ENCODE data around the gene UBE4B. TPM values are rescaled to one million over a fixed set of nuclear protein-coding genes. Genes with fewer than 3 reads are reported as not detected.

Gene UBE4B
- total RNA-seq, 1 donor from 2014 or later = 47.1 TPM

DNA sequence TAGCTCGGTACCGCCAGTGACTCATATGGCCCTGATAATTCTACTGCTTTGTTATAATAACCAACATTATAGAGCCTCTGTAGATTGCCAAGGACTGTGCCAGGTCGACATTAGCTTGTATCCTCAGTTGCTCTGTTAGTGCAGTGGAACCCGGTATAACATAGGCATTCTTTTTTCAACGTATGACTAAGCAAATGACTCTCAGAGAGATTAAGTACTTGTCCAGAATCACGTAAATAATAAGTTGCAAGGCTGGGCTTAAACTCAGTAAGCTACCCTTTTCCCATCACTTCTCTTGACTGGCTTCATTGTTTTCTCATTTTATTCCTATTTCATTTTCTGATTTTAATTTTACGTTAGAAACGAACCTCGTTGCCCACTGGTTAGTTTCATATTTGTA is 85.1 kb downstream of the UBE4B start:
- Histone ChIP-seq H3K27me3 (ENCODE audit: control insufficient read depth, insufficient read depth, low read length) (no peaks in the 10 kb centered on the region), H3K4me3 (ENCODE audit: low read depth, low read length) (no peak overlapping the region), H3K36me3 (ENCODE audit: control insufficient read depth, insufficient read depth, low read length) (no peaks in the 10 kb centered on the region)
- DNase-seq (ENCODE audit: low read depth) = no peak
- TF ChIP-seq, protein P1, sequence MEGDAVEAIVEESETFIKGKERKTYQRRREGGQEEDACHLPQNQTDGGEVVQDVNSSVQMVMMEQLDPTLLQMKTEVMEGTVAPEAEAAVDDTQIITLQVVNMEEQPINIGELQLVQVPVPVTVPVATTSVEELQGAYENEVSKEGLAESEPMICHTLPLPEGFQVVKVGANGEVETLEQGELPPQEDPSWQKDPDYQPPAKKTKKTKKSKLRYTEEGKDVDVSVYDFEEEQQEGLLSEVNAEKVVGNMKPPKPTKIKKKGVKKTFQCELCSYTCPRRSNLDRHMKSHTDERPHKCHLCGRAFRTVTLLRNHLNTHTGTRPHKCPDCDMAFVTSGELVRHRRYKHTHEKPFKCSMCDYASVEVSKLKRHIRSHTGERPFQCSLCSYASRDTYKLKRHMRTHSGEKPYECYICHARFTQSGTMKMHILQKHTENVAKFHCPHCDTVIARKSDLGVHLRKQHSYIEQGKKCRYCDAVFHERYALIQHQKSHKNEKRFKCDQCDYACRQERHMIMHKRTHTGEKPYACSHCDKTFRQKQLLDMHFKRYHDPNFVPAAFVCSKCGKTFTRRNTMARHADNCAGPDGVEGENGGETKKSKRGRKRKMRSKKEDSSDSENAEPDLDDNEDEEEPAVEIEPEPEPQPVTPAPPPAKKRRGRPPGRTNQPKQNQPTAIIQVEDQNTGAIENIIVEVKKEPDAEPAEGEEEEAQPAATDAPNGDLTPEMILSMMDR (IDR thresholded peaks at IDR 0.05; ENCODE audit: insufficient read depth, low read length, poor library complexity, severe bottlenecking) = no peak

DNA sequence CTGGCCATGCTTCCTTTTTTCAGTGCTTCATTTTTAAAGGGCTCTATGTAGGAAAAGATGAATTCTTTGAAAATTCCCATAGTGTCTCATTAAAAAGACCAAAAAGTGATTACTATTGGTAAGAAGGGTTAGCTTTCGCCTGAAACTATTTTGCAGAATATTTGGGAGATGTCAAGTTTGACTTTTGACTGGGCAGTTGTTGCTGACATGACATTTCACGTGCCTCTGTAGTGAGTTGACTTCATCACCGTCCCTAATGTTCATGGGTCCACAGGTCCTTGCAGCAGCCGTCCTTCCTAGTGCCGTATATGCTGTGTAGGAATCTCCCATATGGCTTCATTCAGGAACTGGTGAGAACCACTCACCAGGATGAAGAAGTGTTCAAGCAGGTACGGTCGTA is 88.9 kb downstream of the UBE4B start:
- Histone ChIP-seq H3K27me3 (ENCODE audit: control insufficient read depth, insufficient read depth, low read length) (no peaks in the 10 kb centered on the region), H3K4me3 (ENCODE audit: low read depth, low read length) (no peak overlapping the region), H3K36me3 (ENCODE audit: control insufficient read depth, insufficient read depth, low read length) (no peaks in the 10 kb centered on the region)
- DNase-seq (ENCODE audit: low read depth) = no peak
- TF ChIP-seq, protein P1 (IDR thresholded peaks at IDR 0.05; ENCODE audit: insufficient read depth, low read length, poor library complexity, severe bottlenecking) = no peak

DNA sequence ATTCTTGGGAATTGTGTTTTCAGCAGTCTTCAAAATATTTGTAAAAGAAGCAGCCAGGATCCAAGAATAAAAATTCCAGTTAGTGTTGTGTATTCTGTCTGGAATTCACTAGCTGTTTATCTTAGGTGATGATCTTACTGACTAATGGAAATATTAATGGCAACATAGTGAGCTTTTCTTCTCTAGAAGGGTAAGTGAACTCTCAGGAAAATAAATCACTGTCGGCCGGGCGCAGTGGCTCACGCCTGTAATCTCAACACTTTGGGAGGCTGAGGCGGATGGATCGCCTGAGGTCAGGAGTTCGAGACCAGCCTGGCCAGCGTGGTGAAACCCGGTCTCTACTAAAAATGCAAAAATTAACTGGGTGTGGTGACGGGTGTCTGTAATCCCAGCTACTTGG is 90.2 kb downstream of the UBE4B start:
- DNase-seq (ENCODE audit: low read depth) = no peak
- Histone ChIP-seq H3K36me3 (ENCODE audit: control insufficient read depth, insufficient read depth, low read length) (no peaks in the 10 kb centered on the region), H3K4me3 (ENCODE audit: low read depth, low read length) (no peak overlapping the region), H3K27me3 (ENCODE audit: control insufficient read depth, insufficient read depth, low read length) (no peaks in the 10 kb centered on the region)
- TF ChIP-seq, protein P1 (IDR thresholded peaks at IDR 0.05; ENCODE audit: insufficient read depth, low read length, poor library complexity, severe bottlenecking) = no peak

DNA sequence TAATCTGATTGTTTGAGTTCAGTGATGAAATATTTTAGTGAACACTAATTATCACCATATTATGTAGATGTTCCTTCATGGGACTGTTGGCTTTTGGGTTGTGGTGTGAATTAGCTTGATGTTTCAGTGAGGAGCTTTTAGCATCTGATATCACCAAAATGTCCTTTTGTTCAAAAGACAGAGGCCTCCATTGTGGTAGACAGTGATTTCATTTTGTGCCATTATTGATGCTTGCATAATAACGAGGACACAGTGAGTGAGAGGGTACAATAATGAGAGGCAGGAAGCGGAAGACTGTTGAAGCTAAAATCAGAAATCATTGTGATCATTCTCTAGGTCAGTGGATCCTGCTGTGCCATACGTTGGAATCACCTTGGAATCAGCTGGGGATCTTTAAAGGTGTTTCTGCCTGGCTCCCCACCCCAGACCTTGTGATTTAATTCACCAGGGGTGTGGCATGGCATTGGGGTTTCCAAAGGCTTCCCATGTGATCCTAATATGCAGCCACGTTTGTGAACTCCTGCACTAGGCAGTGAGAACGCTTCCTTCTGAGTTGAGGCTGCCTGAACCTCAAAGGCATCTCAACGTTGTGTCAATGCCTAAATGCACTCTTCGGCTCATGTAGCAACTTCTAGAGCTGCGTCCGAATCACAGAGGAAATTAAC is 95.5 kb downstream of the UBE4B start:
- Histone ChIP-seq H3K4me3 (ENCODE audit: low read depth, low read length) (no peak overlapping the region), H3K36me3 (ENCODE audit: control insufficient read depth, insufficient read depth, low read length) (no peaks in the 10 kb centered on the region), H3K27me3 (ENCODE audit: control insufficient read depth, insufficient read depth, low read length) (no peaks in the 10 kb centered on the region)
- no peak for DNase-seq (ENCODE audit: low read depth)
- TF ChIP-seq, protein P1 (IDR thresholded peaks at IDR 0.05; ENCODE audit: insufficient read depth, low read length, poor library complexity, severe bottlenecking) = no peak

DNA sequence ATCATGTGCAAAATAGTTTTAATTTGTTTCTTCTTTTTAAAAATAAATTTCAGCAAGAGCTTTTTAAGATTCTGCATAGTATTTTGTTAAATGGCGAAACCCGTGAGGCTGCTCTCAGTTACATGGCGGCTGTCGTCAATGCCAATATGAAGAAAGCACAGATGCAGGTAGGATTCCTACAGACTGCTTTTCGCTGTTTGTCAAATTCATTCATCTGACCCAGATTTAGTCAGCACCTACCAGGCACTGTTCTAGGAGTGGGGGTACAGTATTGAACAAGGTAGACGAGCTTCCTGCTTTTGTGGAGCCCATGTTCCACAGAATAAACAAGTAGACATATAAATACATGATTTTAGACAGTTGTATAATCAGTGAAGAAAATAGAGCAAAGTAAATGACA is 99.6 kb downstream of the UBE4B start:
- Histone ChIP-seq H3K4me3 (ENCODE audit: low read depth, low read length) (no peak overlapping the region), H3K27me3 (ENCODE audit: control insufficient read depth, insufficient read depth, low read length) (no peaks in the 10 kb centered on the region), H3K36me3 (ENCODE audit: control insufficient read depth, insufficient read depth, low read length) (no peaks in the 10 kb centered on the region)
- DNase-seq (ENCODE audit: low read depth) = no peak
- TF ChIP-seq, protein P1 (IDR thresholded peaks at IDR 0.05; ENCODE audit: insufficient read depth, low read length, poor library complexity, severe bottlenecking) = no peak

DNA sequence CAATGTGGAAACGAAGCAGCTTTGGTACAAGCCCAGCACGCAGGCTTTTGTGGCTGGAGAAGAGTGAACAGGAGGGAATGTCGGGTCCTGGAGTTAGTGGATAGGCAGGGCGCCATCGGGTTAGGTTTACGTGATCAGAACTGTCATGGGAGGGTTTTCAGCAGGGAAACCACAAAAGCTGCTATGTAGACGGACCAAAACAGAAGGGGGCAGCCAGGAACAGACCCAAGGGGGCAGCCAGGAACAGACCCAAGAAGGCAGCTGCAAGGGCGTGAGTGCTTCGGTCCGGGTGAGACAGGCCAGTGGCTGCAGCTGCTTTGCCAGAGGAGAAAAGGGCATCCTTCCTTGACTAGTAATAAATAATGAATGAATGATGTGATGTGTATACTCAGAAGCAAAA is 100.1 kb downstream of the UBE4B start:
- no peaks in the 10 kb centered on the region for H3K27me3 ChIP-seq (ENCODE audit: control insufficient read depth, insufficient read depth, low read length)
- no peaks in the 10 kb centered on the region for H3K36me3 ChIP-seq (ENCODE audit: control insufficient read depth, insufficient read depth, low read length)
- H3K4me3 ChIP-seq (ENCODE audit: low read depth, low read length) = no peak overlapping the region
- no peak for DNase-seq (ENCODE audit: low read depth)
- TF ChIP-seq, protein P1 (IDR thresholded peaks at IDR 0.05; ENCODE audit: insufficient read depth, low read length, poor library complexity, severe bottlenecking) = no peak
